OCI-LY1 (cell line): ENCODE results near the gene FERMT1.

Experiments
- CTCF ChIP-seq: fragments of 200-600 bp; sonication (generic), shearing (Covaris generic); IDR thresholded peaks from 2 replicates; pipeline ENCODE4 v1.5.1; 2017; ENCODE audit warnings: mild to moderate bottlenecking, antibody characterized with exemption, low read length, moderate library complexity, mixed read lengths
- EZH2 ChIP-seq: fragments of 200-600 bp; sonication (generic), shearing (Covaris generic); IDR thresholded peaks from 2 replicates; pipeline ENCODE4 v1.8.0; 2017; ENCODE audit warnings: borderline replicate concordance, mixed run types, mild to moderate bottlenecking, antibody characterized with exemption, low read length, moderate library complexity, mixed read lengths

GRCh38 chr20:6051505-6051904 is 71.3 kb downstream of the FERMT1 start:
- TF ChIP-seq CTCF, result no peak
- no peak for TF ChIP-seq EZH2
